ENCODE data around the gene CISD2.

GRCh38 chr4:102819588-102820365 is 49.0 kb upstream of the CISD2 start:
- no peak for TF ChIP-seq EZH2 (IDR thresholded peaks at IDR 0.05)
- TF ChIP-seq POLR2AphosphoS5 (IDR thresholded peaks at IDR 0.05; ENCODE audit: borderline replicate concordance, low read depth, low read length), result no peak
- TF ChIP-seq FOXP2 (optimal IDR thresholded peaks at IDR 0.05; ENCODE audit: control extremely low read depth, extremely low read length, insufficient read depth), result no peak
